Measurements from ENCODE around the gene TCP11L2. TPM values are rescaled to one million over a fixed set of nuclear protein-coding genes. Genes with fewer than 3 reads are reported as not detected.
"Not testable (repeated sequence)": the region's sequence is repeated elsewhere in the genome, so short reads cannot be mapped to it uniquely, and the experiment has no call there.

TCP11L2 gene
- total RNA-seq, 4 donors from 2014 or later: 8.0 to 47.8 (median 41.7) TPM

- no peaks in the 10 kb centered on the region for H3K27me3 ChIP-seq
- DNase-seq: no peak
- in situ Hi-C loops (cut with MboI; ENCODE audit: low pct_ligation_motif_present in 1 of 4, low pct_unique_long_range_greater_than_20kb in 1 of 4, low sequenced_read_pairs in 3 of 4): no loop called here
Observed at GRCh38 chr12:106369624-106370346, 67.3 kb downstream of the TCP11L2 start.

GRCh38 chr12:106378788-106379187 is 76.3 kb downstream of the TCP11L2 start:
- 75 to 82% methylated on average over 4 of the region's 4 CpGs for WGBS, 2 donors (ENCODE audit: low coverage in 1 of 2)
- no peak for DNase-seq
- in situ Hi-C loops (cut with MboI; ENCODE audit: low pct_ligation_motif_present in 1 of 4, low pct_unique_long_range_greater_than_20kb in 1 of 4, low sequenced_read_pairs in 3 of 4): loop anchor here in 3 of 4 donors (25.0 kb wide), 2 partner anchors 459 to 734 kb away; no protein-coding TSS in a partner anchor

More at GRCh38 chr12:106369624-106370346, 67.3 kb downstream of the TCP11L2 start:
- no peaks in the 10 kb centered on the region for H3K9me3 ChIP-seq
- no peak overlapping the region for H3K27ac ChIP-seq
- no peak overlapping the region for H3K4me3 ChIP-seq
- WGBS, 2 donors (ENCODE audit: low coverage in 1 of 2): 63 to 85% methylated on average over 2 to 6 of the region's 6 CpGs
- H3K36me3 ChIP-seq: peaks cover 0 to 9% (median 0%) of the 10 kb centered on the region in 4 donors
- H3K4me1 ChIP-seq: no peaks in the 10 kb centered on the region
- TF ChIP-seq POLR2AphosphoS5 (IDR thresholded peaks at IDR 0.05) (no peak), EP300 (IDR thresholded peaks at IDR 0.05; ENCODE audit: low read depth) (no peak), POLR2A (IDR thresholded peaks at IDR 0.05) (no peak), CTCF (IDR thresholded peaks at IDR 0.05) (no peak)
- intact Hi-C loops (cut with DNase I; ENCODE audit: low total_unique reads): no loop called here

GRCh38 chr12:106380954-106381353 is 78.4 kb downstream of the TCP11L2 start:
- no peak for TF ChIP-seq EP300 (IDR thresholded peaks at IDR 0.05; ENCODE audit: low read depth)
- TF ChIP-seq CTCF (IDR thresholded peaks at IDR 0.05): no peak
- TF ChIP-seq POLR2AphosphoS5 (IDR thresholded peaks at IDR 0.05): no peak
- TF ChIP-seq POLR2A (IDR thresholded peaks at IDR 0.05): no peak
- intact Hi-C loops (cut with DNase I; ENCODE audit: low total_unique reads) (loop anchor here (10.0 kb wide), 2 partner anchors 464 to 544 kb away; no protein-coding TSS in a partner anchor), in situ Hi-C loops (cut with MboI; ENCODE audit: low pct_ligation_motif_present in 1 of 4, low pct_unique_long_range_greater_than_20kb in 1 of 4, low sequenced_read_pairs in 3 of 4) (loop anchor here (10.0 to 25.0 kb wide), 5 partner anchors 456 to 731 kb away; no protein-coding TSS in a partner anchor)
- Histone ChIP-seq H3K27ac (no peak overlapping the region), H3K27me3 (no peaks in the 10 kb centered on the region), H3K4me1 (no peaks in the 10 kb centered on the region), H3K4me3 (no peak overlapping the region), H3K36me3 (peaks cover 0 to 15% (median 0%) of the 10 kb centered on the region in 4 donors), H3K9me3 (no peaks in the 10 kb centered on the region)
- DNase-seq: no peak
- 100% methylated on average over 1 of the region's 1 CpG for WGBS, 2 donors (ENCODE audit: low coverage in 1 of 2)

More at GRCh38 chr12:106378788-106379187, 76.3 kb downstream of the TCP11L2 start:
- Histone ChIP-seq H3K9me3 (no peaks in the 10 kb centered on the region), H3K4me1 (no peaks in the 10 kb centered on the region), H3K36me3 (peaks cover 0 to 15% (median 0%) of the 10 kb centered on the region in 4 donors), H3K4me3 (no peak overlapping the region), H3K27ac (no peak overlapping the region), H3K27me3 (no peaks in the 10 kb centered on the region)
- intact Hi-C loops (cut with DNase I; ENCODE audit: low total_unique reads): no loop called here
- TF ChIP-seq POLR2AphosphoS5 (IDR thresholded peaks at IDR 0.05): no peak
- TF ChIP-seq EP300 (IDR thresholded peaks at IDR 0.05; ENCODE audit: low read depth): no peak
- no peak for TF ChIP-seq POLR2A (IDR thresholded peaks at IDR 0.05)
- no peak for TF ChIP-seq CTCF (IDR thresholded peaks at IDR 0.05)

GRCh38 chr12:106381866-106382265 is 79.3 kb downstream of the TCP11L2 start:
- H3K36me3 ChIP-seq: peaks cover 0 to 15% (median 0%) of the 10 kb centered on the region in 4 donors
- WGBS, 2 donors (ENCODE audit: low coverage in 1 of 2): 86% methylated on average over 4 of the region's 4 CpGs
- H3K27me3 ChIP-seq, DNase-seq, H3K4me3 ChIP-seq, H3K9me3 ChIP-seq, H3K4me1 ChIP-seq, H3K27ac ChIP-seq: not testable (repeated sequence)
- intact Hi-C loops (cut with DNase I; ENCODE audit: low total_unique reads) (loop anchor here (10.0 kb wide), 2 partner anchors 463 to 543 kb away; no protein-coding TSS in a partner anchor), in situ Hi-C loops (cut with MboI; ENCODE audit: low pct_ligation_motif_present in 1 of 4, low pct_unique_long_range_greater_than_20kb in 1 of 4, low sequenced_read_pairs in 3 of 4) (loop anchor here (10.0 to 25.0 kb wide), 5 partner anchors 455 to 730 kb away; no protein-coding TSS in a partner anchor)

Measured in transverse colon (tissue), 4 donors.